ENCODE results near the gene TTLL7. TPM values are rescaled to one million over a fixed set of nuclear protein-coding genes. Genes with fewer than 3 reads are reported as not detected.
A peak's percentile ranks its signal among the peaks of the same experiment; 100 is the strongest.

TTLL7 gene
- total RNA-seq, 1 donor from 2014 or later = 22.6 TPM

- Mint-ChIP-seq H3K4me1 (ENCODE audit: low read depth) (peaks cover 14% of the 10 kb centered on the region), H3K27me3 (ENCODE audit: low read depth) (no peaks in the 10 kb centered on the region), H3K27ac (ENCODE audit: unreplicated experiment) (peak overlapping the region; percentile 62), H3K36me3 (ENCODE audit: low read depth) (no peaks in the 10 kb centered on the region), H3K4me3 (ENCODE audit: unreplicated experiment) (no peak overlapping the region), H3K9me3 (ENCODE audit: low read depth) (peaks cover 9% of the 10 kb centered on the region)
- DNase-seq (ENCODE audit: low spot score) = no peak
- no peak for TF ChIP-seq CTCF (IDR thresholded peaks at IDR 0.05)
Observed at GRCh38 chr1:83822208-83822607, 176.7 kb downstream of the TTLL7 start.

- Mint-ChIP-seq H3K4me1 (ENCODE audit: low read depth) (peaks cover 20% of the 10 kb centered on the region), H3K27me3 (ENCODE audit: low read depth) (no peaks in the 10 kb centered on the region), H3K9me3 (ENCODE audit: low read depth) (peaks cover 9% of the 10 kb centered on the region), H3K4me3 (ENCODE audit: unreplicated experiment) (no peak overlapping the region), H3K36me3 (ENCODE audit: low read depth) (no peaks in the 10 kb centered on the region), H3K27ac (ENCODE audit: unreplicated experiment) (no peak overlapping the region)
- no peak for DNase-seq (ENCODE audit: low spot score)
- no peak for TF ChIP-seq CTCF (IDR thresholded peaks at IDR 0.05)
Observed at GRCh38 chr1:83819436-83819835, 179.5 kb downstream of the TTLL7 start.

- no peak for TF ChIP-seq CTCF (IDR thresholded peaks at IDR 0.05)
- Mint-ChIP-seq H3K4me1 (ENCODE audit: low read depth) (peaks cover 20% of the 10 kb centered on the region), H3K36me3 (ENCODE audit: low read depth) (no peaks in the 10 kb centered on the region), H3K9me3 (ENCODE audit: low read depth) (peaks cover 9% of the 10 kb centered on the region), H3K27ac (ENCODE audit: unreplicated experiment) (peak overlapping the region; percentile 3), H3K4me3 (ENCODE audit: unreplicated experiment) (no peak overlapping the region), H3K27me3 (ENCODE audit: low read depth) (no peaks in the 10 kb centered on the region)
- DNase-seq (ENCODE audit: low spot score) = no peak
Observed at GRCh38 chr1:83818916-83819315, 180.0 kb downstream of the TTLL7 start.

GRCh38 chr1:83816836-83817235, 182.1 kb downstream of the TTLL7 start:
- no peak for DNase-seq (ENCODE audit: low spot score)
- Mint-ChIP-seq H3K27ac (ENCODE audit: unreplicated experiment) (no peak overlapping the region), H3K9me3 (ENCODE audit: low read depth) (peaks cover 5% of the 10 kb centered on the region), H3K27me3 (ENCODE audit: low read depth) (no peaks in the 10 kb centered on the region), H3K36me3 (ENCODE audit: low read depth) (no peaks in the 10 kb centered on the region), H3K4me3 (ENCODE audit: unreplicated experiment) (no peak overlapping the region), H3K4me1 (ENCODE audit: low read depth) (peaks cover 11% of the 10 kb centered on the region)
- TF ChIP-seq CTCF (IDR thresholded peaks at IDR 0.05) = no peak

- Mint-ChIP-seq H3K4me3 (ENCODE audit: unreplicated experiment) (no peak overlapping the region), H3K4me1 (ENCODE audit: low read depth) (peaks cover 11% of the 10 kb centered on the region), H3K27me3 (ENCODE audit: low read depth) (no peaks in the 10 kb centered on the region), H3K27ac (ENCODE audit: unreplicated experiment) (no peak overlapping the region), H3K9me3 (ENCODE audit: low read depth) (peaks cover 4% of the 10 kb centered on the region), H3K36me3 (ENCODE audit: low read depth) (no peaks in the 10 kb centered on the region)
- no peak for DNase-seq (ENCODE audit: low spot score)
- no peak for TF ChIP-seq CTCF (IDR thresholded peaks at IDR 0.05)
Observed at GRCh38 chr1:83815330-83815729, 183.6 kb downstream of the TTLL7 start.

Other genes with a start within 250 kb of the TTLL7 start
- gene PRKACB, start 145.1 kb upstream of the TTLL7 start, total RNA-seq = 34.9 to 44.2 TPM (median 43.1 TPM) in 3 replicates